AG04450 (cell line): ENCODE results near the gene VAMP7. TPM values are rescaled to one million over a fixed set of nuclear protein-coding genes. Genes with fewer than 3 reads are reported as not detected.

Experiments used
- CTCF ChIA-PET: fragments of 300-600, 350-600 bp; formaldehyde crosslinking; extraction: SDS; loops from one replicate; lab custom pipeline; 2022; ENCODE audit warnings: antibody characterized with exemption, inconsistent platforms; lab: Charles Lee
- POLR2A ChIA-PET: fragments of 350-600 bp; formaldehyde crosslinking; extraction: SDS; loops from one replicate; lab custom pipeline; 2021; ENCODE audit warnings: antibody characterized with exemption, inconsistent platforms; lab: Yijun Ruan, JAX
- DNase-seq: peaks from one replicate; pipeline ENCODE4 v3.0.0-alpha.2; 2011; ENCODE audit warnings: low read depth, low spot score
- H3K27ac ChIP-seq: one replicate; pipeline ENCODE4 v1.5.1; 2012; ENCODE audit warnings: low read depth, low read length, control low read depth
- H3K27me3 ChIP-seq: one replicate; pipeline ENCODE4 v1.6.0; 2012; ENCODE audit warnings: low read length; ENCODE audit not compliant: control insufficient read depth, insufficient read depth
- H3K4me3 ChIP-seq: 2 replicates; pipeline ENCODE4 v1.5.1; 2011; ENCODE audit warnings: mild to moderate bottlenecking, low read depth, low read length, control low read depth
- H3K9me3 ChIP-seq: 2 replicates; pipeline ENCODE4 v1.5.1; 2012; ENCODE audit warnings: low read length; ENCODE audit not compliant: control insufficient read depth, insufficient read depth
- CTCF ChIP-seq: IDR thresholded peaks from 2 replicates; pipeline ENCODE4 v1.5.1; 2011; ENCODE audit warnings: low read depth, low read length, control low read depth, inconsistent platforms
- polyA plus RNA-seq: library from polyadenylated mRNA; depleted of rRNA; stranded (reverse); fragments of >200 nt; gene quantifications from 2 replicates; pipeline ENCODE4 v1.2.3, GENCODE V29; 2011

The VAMP7 gene
- polyA plus RNA-seq, 1 experiment, result 77.6 TPM

GRCh38 chrX:155956649-155957048 is 75.5 kb downstream of the VAMP7 start:
- TF ChIP-seq CTCF, result no peak
- ChIA-PET POLR2A (no interaction called here), CTCF (no interaction called here)
- Histone ChIP-seq H3K4me3 (no peak overlapping the region), H3K27me3 (no peaks in the 10 kb centered on the region), H3K27ac (no peak overlapping the region), H3K9me3 (peaks cover 12% of the 10 kb centered on the region)
- DNase-seq, result no peak

DNA sequence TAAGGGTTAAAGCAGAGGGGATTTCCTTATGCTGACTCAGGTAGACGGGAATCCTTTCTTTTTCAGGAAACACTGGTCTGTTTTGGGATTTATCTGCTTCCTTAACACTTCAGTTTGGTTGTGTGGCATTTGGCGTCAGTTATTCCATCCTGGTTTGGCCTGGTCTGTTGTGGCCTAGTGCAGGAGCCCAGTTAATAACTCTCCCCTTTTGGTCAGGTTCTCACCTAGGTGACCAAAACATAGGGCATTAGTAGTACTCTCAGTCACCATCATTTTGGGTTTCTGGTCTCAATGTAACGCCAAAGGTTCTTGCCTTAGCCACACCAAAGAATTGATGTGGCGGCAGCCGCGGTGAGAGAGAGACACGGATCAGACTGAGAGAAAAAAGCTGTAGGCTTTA is 76.7 kb downstream of the VAMP7 start:
- no peak for TF ChIP-seq CTCF
- DNase-seq, result no peak
- CTCF ChIA-PET, result no interaction called here
- H3K4me3 ChIP-seq, result no peak overlapping the region
- H3K9me3 ChIP-seq, result peaks cover 11% of the 10 kb centered on the region
- no peak overlapping the region for H3K27ac ChIP-seq
- POLR2A ChIA-PET, result no interaction called here
- H3K27me3 ChIP-seq, result no peaks in the 10 kb centered on the region

GRCh38 chrX:155959018-155959587 is 78.0 kb downstream of the VAMP7 start:
- Histone ChIP-seq H3K27ac (no peak overlapping the region), H3K27me3 (no peaks in the 10 kb centered on the region), H3K4me3 (no peak overlapping the region), H3K9me3 (peaks cover 8% of the 10 kb centered on the region)
- TF ChIP-seq CTCF, result no peak
- DNase-seq, result no peak
- CTCF ChIA-PET, result no interaction called here
- POLR2A ChIA-PET, result no interaction called here

DNA sequence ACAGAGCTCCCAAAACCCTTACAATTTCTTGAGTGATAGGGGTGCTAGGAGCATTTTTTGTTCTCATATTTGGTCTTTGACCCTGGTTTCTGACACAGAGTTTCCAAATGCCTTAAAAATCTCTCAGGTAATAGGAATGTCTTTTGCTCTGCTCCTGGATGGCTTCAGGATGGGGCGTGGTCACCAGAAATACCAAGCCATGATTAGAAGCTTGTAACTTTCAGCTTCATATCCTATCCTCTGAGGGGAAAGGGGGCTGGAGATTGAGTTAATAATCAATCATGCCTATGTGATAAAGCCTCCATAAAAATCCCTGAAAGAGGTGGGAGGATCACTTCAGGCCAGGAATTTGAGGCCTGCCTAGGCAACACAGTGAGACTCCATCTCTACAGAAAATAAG is 81.8 kb downstream of the VAMP7 start:
- TF ChIP-seq CTCF, result no peak
- POLR2A ChIA-PET, result no interaction called here
- no peaks in the 10 kb centered on the region for H3K27me3 ChIP-seq

DNA sequence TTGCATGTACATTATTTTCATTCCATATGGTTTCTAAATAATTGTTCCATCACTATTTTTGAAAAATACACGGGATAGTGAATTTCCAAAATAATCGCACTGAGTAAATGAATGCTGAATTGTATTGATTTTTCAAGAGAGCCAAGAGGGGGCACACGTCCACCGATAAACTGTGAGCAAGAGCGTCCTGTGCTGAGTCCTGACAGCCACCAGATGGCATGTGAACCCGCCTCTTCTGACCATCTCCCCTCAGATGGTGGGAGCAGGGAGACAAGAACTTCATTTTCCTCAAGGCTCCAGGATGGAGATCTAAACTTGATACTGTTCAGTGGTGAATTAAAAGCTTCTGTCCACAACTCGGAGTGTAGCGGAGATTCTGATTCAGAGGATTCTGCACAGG is 85.7 kb downstream of the VAMP7 start:
- H3K9me3 ChIP-seq, result peaks cover 3% of the 10 kb centered on the region; the same call in 1 of the 2 replicates
- no peaks in the 10 kb centered on the region for H3K27me3 ChIP-seq
- no peak overlapping the region for H3K4me3 ChIP-seq
- CTCF ChIA-PET, result no interaction called here
- no peak for DNase-seq
- POLR2A ChIA-PET, result no interaction called here
- peak; percentile 17; the same call in 1 of the 2 replicates for TF ChIP-seq CTCF
- H3K27ac ChIP-seq, result no peak overlapping the region

More for the DNA sequence above, 81.8 kb downstream of the VAMP7 start:
- no peak overlapping the region for H3K27ac ChIP-seq
- no peak for DNase-seq
- H3K4me3 ChIP-seq, result no peak overlapping the region
- H3K9me3 ChIP-seq, result no peaks in the 10 kb centered on the region; the same call in 1 of the 2 replicates
- CTCF ChIA-PET, result no interaction called here
